HepG2 (cell line): Measurements from ENCODE around the gene TANC1. TPM values are rescaled to one million over a fixed set of nuclear protein-coding genes. Genes with fewer than 3 reads are reported as not detected.
A peak's percentile ranks its signal among the peaks of the same experiment; 100 is the strongest.

Experiments
- ATAC-seq: fragments of 200-7000 bp; cut with Tn5 transposase; 3 replicates; pipeline ENCODE4 v1.9.1; 2020; ENCODE audit warnings: mild to moderate bottlenecking, moderate library complexity
- BruUV-seq: library from RNA; stranded (reverse); fragments of 400-500 nt; replicated peaks from 2 replicates; lab custom pipeline; 2021; lab: Mats Ljungman, UMichigan
- CTCF ChIA-PET: fragments of 300-600 bp; formaldehyde crosslinking; extraction: SDS; loops from one replicate; lab custom pipeline; 2021; ENCODE audit warnings: low total read pairs, inconsistent platforms, low intra/inter-chr PET ratio; lab: Yijun Ruan, JAX
- POLR2A ChIA-PET: fragments of 350-600 bp; sonication (Branson Sonifier 250); formaldehyde crosslinking; loops from one replicate; lab custom pipeline; 2020; ENCODE audit warnings: antibody characterized with exemption, inconsistent platforms; lab: Yijun Ruan, JAX
- DNase-seq: peaks from one replicate; pipeline ENCODE4 v3.0.0-alpha.2; 2015; ENCODE audit warnings: low spot score
- FAIRE-seq: peaks from 3 replicates; lab custom pipeline; 2011; peaks lifted over from hg19 to GRCh38; lab: Jason Lieb, UNC
- H2AFZ ChIP-seq: one replicate; pipeline ENCODE4 v1.6.1; 2011; ENCODE audit warnings: low read length, inconsistent platforms
- H3K27ac ChIP-seq: fragments of 300-600 bp; 3 replicates; pipeline ENCODE4 v1.8.0; 2011; ENCODE audit warnings: mixed run types, mild to moderate bottlenecking, mixed read lengths, low read length, inconsistent platforms; ENCODE audit not compliant: insufficient read depth; ENCODE audit errors: extremely low read length
- H3K27me3 ChIP-seq, 2 experiments: fragments of 200-600 bp in 1 of 2; 2 replicates in 1 of 2; 3 replicates in 1 of 2; pipeline versions ENCODE4 v1.6.0 to v1.8.0; 2011; ENCODE audit warnings: low read length in 2 of 2, mild to moderate bottlenecking in 2 of 2, moderate library complexity in 2 of 2, inconsistent platforms in 1 of 2; ENCODE audit not compliant: insufficient read depth in 2 of 2, control insufficient read depth in 1 of 2
- H3K36me3 ChIP-seq, 2 experiments: fragments of 200-600 bp in 1 of 2; replicated peaks in 1 of 2; 2 replicates in 1 of 2; 3 replicates in 1 of 2; pipeline versions ENCODE4 v1.5.1 to v1.8.0; 2011; ENCODE audit warnings: low read length in 2 of 2, inconsistent platforms in 1 of 2; ENCODE audit not compliant: insufficient read depth in 2 of 2, control insufficient read depth in 1 of 2
- H3K4me1 ChIP-seq: 2 replicates; pipeline ENCODE4 v1.5.1; 2012; ENCODE audit warnings: low read length, inconsistent platforms; ENCODE audit not compliant: insufficient read depth
- H3K4me2 ChIP-seq: 2 replicates; pipeline ENCODE4 v1.6.0; 2011; ENCODE audit warnings: low read depth, low read length, inconsistent platforms
- H3K4me3 ChIP-seq, 3 experiments: fragments of 200-600 bp in 1 of 3; sonication (generic), shearing (Covaris generic) in 1 of 3; replicated peaks in 1 of 3; 2 replicates each; pipeline ENCODE4 v1.5.1; 2011 to 2016; ENCODE audit warnings: low read length in 3 of 3, inconsistent platforms in 2 of 3, low read depth in 2 of 3, mild to moderate bottlenecking in 2 of 3, control low read depth in 1 of 3, mixed read lengths in 1 of 3; ENCODE audit not compliant: insufficient read depth in 1 of 3
- H3K79me2 ChIP-seq: one replicate; pipeline ENCODE4 v1.6.1; 2011; ENCODE audit warnings: low read length, inconsistent platforms; ENCODE audit not compliant: insufficient read depth
- H3K9ac ChIP-seq: 2 replicates; pipeline ENCODE4 v1.6.0; 2011; ENCODE audit warnings: mild to moderate bottlenecking, low read depth, low read length, inconsistent platforms; ENCODE audit not compliant: insufficient read depth
- H3K9me3 ChIP-seq: 2 replicates; pipeline ENCODE4 v1.5.1; 2012; ENCODE audit warnings: mild to moderate bottlenecking, low read length
- H4K20me1 ChIP-seq: 2 replicates; pipeline ENCODE4 v1.6.0; 2011; ENCODE audit warnings: inconsistent platforms, mild to moderate bottlenecking, low read length, moderate library complexity; ENCODE audit not compliant: insufficient read depth
- ARID4A ChIP-seq: sonication (generic); formaldehyde crosslinking; IDR thresholded peaks from 2 replicates; pipeline ENCODE4 v1.5.0; 2020; ENCODE audit warnings: mild to moderate bottlenecking, missing genetic modification reagents, borderline replicate concordance
- BCL6 ChIP-seq: IDR thresholded peaks from 2 replicates; pipeline ENCODE4 v1.6.1; 2016; ENCODE audit warnings: missing genetic modification reagents, missing compliant biosample characterization
- CBFB ChIP-seq: sonication (generic); formaldehyde crosslinking; IDR thresholded peaks from 2 replicates; pipeline ENCODE4 v1.4.0; 2020; ENCODE audit warnings: missing genetic modification reagents
- ERF ChIP-seq: IDR thresholded peaks from 2 replicates; pipeline ENCODE4 v1.6.1; 2018; ENCODE audit warnings: missing biosample characterization, missing genetic modification reagents
- KAT8 ChIP-seq: IDR thresholded peaks from 2 replicates; pipeline ENCODE4 v1.6.1; 2016; ENCODE audit warnings: missing genetic modification reagents, missing compliant biosample characterization
- KLF9 ChIP-seq: IDR thresholded peaks from 2 replicates; pipeline ENCODE4 v1.6.1; 2016; ENCODE audit warnings: low read depth
- LRRFIP1 ChIP-seq: sonication (generic); formaldehyde crosslinking; conservative IDR thresholded peaks from 2 replicates; pipeline ENCODE4 v1.4.0; 2020; ENCODE audit warnings: missing genetic modification reagents
- MAF1 ChIP-seq: sonication (generic); formaldehyde crosslinking; IDR thresholded peaks from 2 replicates; pipeline ENCODE4 v1.5.0; 2020; ENCODE audit warnings: missing genetic modification reagents, borderline replicate concordance
- NR2C2 ChIP-seq: sonication (generic); formaldehyde crosslinking; IDR thresholded peaks from 2 replicates; pipeline ENCODE4 v1.4.0; 2020; ENCODE audit warnings: missing genetic modification reagents, mild to moderate bottlenecking, moderate library complexity, borderline replicate concordance
- PAX8 ChIP-seq: sonication (generic); formaldehyde crosslinking; IDR thresholded peaks from 2 replicates; pipeline ENCODE4 v1.8.0; 2022; ENCODE audit warnings: mild to moderate bottlenecking, missing genetic modification reagents, borderline replicate concordance
- TCF12 ChIP-seq, 2 experiments: fragments of 450-650 bp in 1 of 2; sonication (generic) in 1 of 2; formaldehyde crosslinking in 1 of 2; IDR thresholded peaks; 2 replicates each; pipeline versions ENCODE4 v1.6.1 to v1.8.0; 2017 to 2022; ENCODE audit warnings: antibody characterized with exemption in 1 of 2, mild to moderate bottlenecking in 1 of 2, missing genetic modification reagents in 1 of 2, moderate library complexity in 1 of 2
- ZNF44 ChIP-seq: sonication (generic); formaldehyde crosslinking; IDR thresholded peaks from 2 replicates; pipeline ENCODE4 v1.5.1; 2020; ENCODE audit warnings: mild to moderate bottlenecking, missing genetic modification reagents
- ZNF468 ChIP-seq: sonication (generic); formaldehyde crosslinking; IDR thresholded peaks from 2 replicates; pipeline ENCODE4 v1.8.0; 2022; ENCODE audit warnings: mild to moderate bottlenecking, moderate library complexity, missing genetic modification reagents
- ZNF558 ChIP-seq: sonication (generic); formaldehyde crosslinking; IDR thresholded peaks from 2 replicates; pipeline ENCODE4 v1.9.0; 2022; ENCODE audit warnings: mild to moderate bottlenecking, missing genetic modification reagents, borderline replicate concordance
- ZNF563 ChIP-seq: sonication (generic); formaldehyde crosslinking; IDR thresholded peaks from 2 replicates; pipeline ENCODE4 v1.8.0; 2022; ENCODE audit warnings: mild to moderate bottlenecking, moderate library complexity, missing genetic modification reagents
- WGBS: methylation state at CpG from one replicate; pipeline ENCODE4 v1.1.6; 2017; ENCODE audit warnings: low lambda C conversion rate; 5-methylcytosine and 5-hydroxymethylcytosine counted together
- in situ Hi-C: cut with HindIII; loops from 2 replicates; pipeline ENCODE4 v1.10.0; 2017; ENCODE audit warnings: low pct_unique_long_range_greater_than_20kb; ENCODE audit not compliant: extremely low pct_ligation_motif_present
- intact Hi-C: fragments of 100-400 bp; cut with micrococcal nuclease; formaldehyde crosslinking; loops from one replicate; pipeline ENCODE4 v1.10.0; 2022; ENCODE audit not compliant: unreplicated experiment
- polyA plus RNA-seq, 8 experiments: library from polyadenylated mRNA; depleted of rRNA in 3 of 8; stranded (reverse) in 7 of 8; unstranded in 1 of 8; fragments of >200 nt; fragmentation: Illumina TruSeq in 4 of 8; extraction: Trizol in 4 of 8; gene quantifications; 2 replicates each; pipeline versions ENCODE4 v1.2.1 to v1.2.3, GENCODE V29; 2011 to 2016; ENCODE audit warnings: low read depth in 4 of 8, missing spikeins in 1 of 8, mixed read lengths in 1 of 8; ENCODE audit not compliant: insufficient read depth in 1 of 8
- total RNA-seq, 5 experiments: library from RNA; depleted of rRNA; stranded (reverse); fragments of >200 nt; fragmentation: Illumina TruSeq; extraction: Trizol; gene quantifications; 2 replicates each; pipeline ENCODE4 v1.2.3, GENCODE V29; 2016; ENCODE audit warnings: low read depth in 1 of 5

The TANC1 gene
- total and polyA plus RNA-seq, 2 of the 13 experiments (the other 11 are each of a cell fraction or from before 2014, with no cell fraction given): 2.3 to 5.6 TPM

GRCh38 chr2:159133797-159134196 is 165.4 kb downstream of the TANC1 start:
- intact Hi-C loops: no loop called here
- Histone ChIP-seq H3K4me2 (no peak overlapping the region), H3K36me3 (no peaks in the 10 kb centered on the region), H3K79me2 (no peaks in the 10 kb centered on the region), H2AFZ (no peak overlapping the region), H3K4me3 (no peak overlapping the region), H4K20me1 (no peaks in the 10 kb centered on the region), H3K4me1 (no peaks in the 10 kb centered on the region), H3K9ac (no peak overlapping the region), H3K27me3 (no peaks in the 10 kb centered on the region), H3K9me3 (no peaks in the 10 kb centered on the region), H3K27ac (no peak overlapping the region)
- DNase-seq (no peak), ATAC-seq (no peak), FAIRE-seq (peak; percentile 18)
- ChIA-PET POLR2A (no interaction called here), CTCF (no interaction called here)
- WGBS: 41% methylated on average over 4 of the region's 4 CpGs
- in situ Hi-C loops: no loop called here
- BruUV-seq: no TSS peak
- TF ChIP-seq KLF9 (CRISPR knock-in tag) (no peak), NR2C2 (CRISPR knock-in tag) (no peak), PAX8 (no peak), ZNF563 (no peak), CBFB (CRISPR knock-in tag) (no peak), ERF (CRISPR knock-in tag) (no peak), BCL6 (no peak), ZNF558 (CRISPR knock-in tag) (no peak), MAF1 (no peak), TCF12 (IDR thresholded peaks at IDR 0.05) (no peak), TCF12 (CRISPR knock-in tag; IDR thresholded peaks at IDR 0.05) (no peak), LRRFIP1 (CRISPR knock-in tag) (no peak), ZNF468 (CRISPR knock-in tag) (no peak), ZNF44 (CRISPR knock-in tag) (no peak), ARID4A (CRISPR knock-in tag) (no peak), KAT8 (CRISPR knock-in tag) (no peak)
